Measurements from ENCODE around the gene SLC35B4. TPM values are rescaled to one million over a fixed set of nuclear protein-coding genes. Genes with fewer than 3 reads are reported as not detected.

The SLC35B4 gene
- total RNA-seq, 1 experiment from 2014 or later = 20.5 TPM

- peak; percentile 4 for DNase-seq (ENCODE audit: low read depth)
Measured at GRCh38 chr7:134290286-134290685, 26.4 kb downstream of the SLC35B4 start.

GRCh38 chr7:134289841-134290240 lies 26.9 kb downstream of the SLC35B4 start:
- DNase-seq (ENCODE audit: low read depth) = no peak

- DNase-seq (ENCODE audit: low read depth) = no peak
Measured at GRCh38 chr7:134289423-134289822, 27.3 kb downstream of the SLC35B4 start.

- no peak for DNase-seq (ENCODE audit: low read depth)
Measured at GRCh38 chr7:134287916-134288659, 28.6 kb downstream of the SLC35B4 start.

GRCh38 chr7:134284952-134285351 lies 31.8 kb downstream of the SLC35B4 start:
- no peak for DNase-seq (ENCODE audit: low read depth)

GRCh38 chr7:134284011-134284410 lies 32.7 kb downstream of the SLC35B4 start:
- no peak for DNase-seq (ENCODE audit: low read depth)

- no peak for DNase-seq (ENCODE audit: low read depth)
Measured at GRCh38 chr7:134280508-134280907, 36.2 kb downstream of the SLC35B4 start.

- DNase-seq (ENCODE audit: low read depth) = no peak
Measured at GRCh38 chr7:134279898-134280297, 36.8 kb downstream of the SLC35B4 start.

- DNase-seq (ENCODE audit: low read depth) = no peak
Measured at GRCh38 chr7:134279336-134279735, 37.4 kb downstream of the SLC35B4 start.

GRCh38 chr7:134278502-134279153 lies 38.1 kb downstream of the SLC35B4 start:
- DNase-seq (ENCODE audit: low read depth) = no peak

GRCh38 chr7:134276951-134277350 lies 39.8 kb downstream of the SLC35B4 start:
- peak; percentile 5 for DNase-seq (ENCODE audit: low read depth)

- DNase-seq (ENCODE audit: low read depth) = no peak
Measured at GRCh38 chr7:134262322-134262721, 54.4 kb downstream of the SLC35B4 start.

GRCh38 chr7:134255814-134256213 lies 60.9 kb downstream of the SLC35B4 start:
- DNase-seq (ENCODE audit: low read depth) = peak; percentile 6

GRCh38 chr7:134254311-134254710 lies 62.4 kb downstream of the SLC35B4 start:
- peak; percentile 42 for DNase-seq (ENCODE audit: low read depth)

- no peak for DNase-seq (ENCODE audit: low read depth)
Measured at GRCh38 chr7:134248196-134248595, 68.5 kb downstream of the SLC35B4 start.

GRCh38 chr7:134246761-134247160 lies 70.0 kb downstream of the SLC35B4 start:
- no peak for DNase-seq (ENCODE audit: low read depth)

GRCh38 chr7:134246347-134246746 lies 70.4 kb downstream of the SLC35B4 start:
- DNase-seq (ENCODE audit: low read depth) = no peak

GRCh38 chr7:134245253-134245652 lies 71.5 kb downstream of the SLC35B4 start:
- DNase-seq (ENCODE audit: low read depth) = no peak

Other genes with a start within 250 kb of the SLC35B4 start
- gene LRGUK, start 189.6 kb downstream of the SLC35B4 start, total RNA-seq (2014; rRNA removed; shearing (Covaris generic)) = not detected in 2 replicates
- 376 and 388 TPM in 2 replicates for gene AKR1B1, start 142.2 kb upstream of the SLC35B4 start, total RNA-seq (2014; rRNA removed; shearing (Covaris generic))
- gene AKR1B10, start 210.6 kb upstream of the SLC35B4 start, total RNA-seq (2014; rRNA removed; shearing (Covaris generic)) = 11.6 and 12.6 TPM in 2 replicates
- gene AKR1B15, start 232.2 kb upstream of the SLC35B4 start, total RNA-seq (2014; rRNA removed; shearing (Covaris generic)) = 0.57 and 1.6 TPM in 2 replicates